Transverse colon (tissue), 4 donors: ENCODE results near the gene GAREM1. TPM values are rescaled to one million over a fixed set of nuclear protein-coding genes. Genes with fewer than 3 reads are reported as not detected.

ENCODE experiments used
- DNase-seq: peaks from one replicate; pipeline ENCODE4 v3.0.0-alpha.2; 2019
- H3K27ac ChIP-seq, 4 donors: fragments of 200-600 bp; sonication (generic); 2 replicates each; pipeline ENCODE4 v1.5.1; 2016 to 2018; ENCODE audit warnings: inconsistent platforms in 4 of 4
- H3K27me3 ChIP-seq: fragments of 200-600 bp; sonication (generic); 2 replicates; pipeline ENCODE4 v1.5.1; 2017; ENCODE audit warnings: inconsistent platforms
- H3K36me3 ChIP-seq, 4 donors: fragments of 200-600 bp; sonication (generic); 2 replicates each; pipeline ENCODE4 v1.5.1; 2017 to 2019; ENCODE audit warnings: inconsistent platforms in 4 of 4
- H3K4me1 ChIP-seq, 4 donors: fragments of 200-600 bp; sonication (generic); 2 replicates each; pipeline ENCODE4 v1.5.1; 2017 to 2020; ENCODE audit warnings: inconsistent platforms in 4 of 4
- H3K4me3 ChIP-seq, 4 donors: fragments of 200-600 bp; sonication (generic); 1 replicate in 1 of 4; 2 replicates in 3 of 4; pipeline versions ENCODE4 v1.5.1 to v1.6.1; 2017 to 2019; ENCODE audit warnings: inconsistent platforms in 4 of 4
- H3K9me3 ChIP-seq, 2 donors: fragments of 200-600 bp; sonication (generic); 2 replicates each; pipeline ENCODE4 v1.5.1; 2017 to 2019; ENCODE audit warnings: inconsistent platforms in 2 of 2
- CTCF ChIP-seq, 5 experiments: fragments of 200-600 bp in 3 of 5; fragments of 450-650 bp in 2 of 5; sonication (generic) in 3 of 5; IDR thresholded peaks; 1 replicate in 2 of 5; 2 replicates in 3 of 5; pipeline ENCODE4 v1.5.1; 2016 to 2017; ENCODE audit warnings: antibody characterized with exemption in 5 of 5, inconsistent platforms in 3 of 5, mild to moderate bottlenecking in 2 of 5, moderate library complexity in 1 of 5
- EP300 ChIP-seq: sonication (generic); formaldehyde crosslinking; IDR thresholded peaks from one replicate; pipeline ENCODE4 v1.6.1; 2017; ENCODE audit warnings: antibody characterized with exemption, low read depth
- POLR2A ChIP-seq: fragments of 450-650 bp; IDR thresholded peaks from one replicate; pipeline ENCODE4 v1.6.1; 2016; ENCODE audit warnings: antibody characterized with exemption, mild to moderate bottlenecking, moderate library complexity
- POLR2AphosphoS5 ChIP-seq, 3 donors: sonication (generic); formaldehyde crosslinking; IDR thresholded peaks; one replicate each; pipeline ENCODE4 v1.6.1; 2016; ENCODE audit warnings: antibody characterized with exemption in 3 of 3
- WGBS, 2 donors: methylation state at CpG; one replicate each; pipeline ENCODE4 v1.1.5; 2018; ENCODE audit warnings: low coverage in 1 of 2; 5-methylcytosine and 5-hydroxymethylcytosine counted together
- in situ Hi-C, 4 donors: fragments of 200-750 bp; cut with MboI; loops; one replicate each; pipeline versions ENCODE4 v1.15.0 to v1.15.1; 2017; ENCODE audit warnings: low sequenced_read_pairs in 3 of 4, low pct_ligation_motif_present in 1 of 4, low pct_unique_long_range_greater_than_20kb in 1 of 4
- intact Hi-C: fragments of 100-400 bp; cut with DNase I; formaldehyde crosslinking; loops from one replicate; pipeline ENCODE4 v1.15.1; 2023; ENCODE audit warnings: low total_unique reads
- total RNA-seq, 4 donors: library from RNA; depleted of rRNA; stranded (reverse); fragments of >200 nt; gene quantifications; one replicate each; pipeline ENCODE4 v1.1.0, GENCODE V29; 2016

The GAREM1 gene
- total RNA-seq, 4 donors from 2014 or later = 7.9 to 47.6 (median 25.9) TPM

GRCh38 chr18:32378705-32379104 is 92.0 kb downstream of the GAREM1 start:
- H3K9me3 ChIP-seq = no peaks in the 10 kb centered on the region
- WGBS, 2 donors = 40 to 60% methylated on average over 1 to 4 of the region's 4 CpGs
- H3K36me3 ChIP-seq = no peaks in the 10 kb centered on the region
- DNase-seq = no peak
- in situ Hi-C loops (no loop called here), intact Hi-C loops (no loop called here)
- peak overlapping the region; percentile 46 to 66 (median 60) for H3K27ac ChIP-seq
- peaks cover 5 to 44% (median 24%) of the 10 kb centered on the region in 4 donors for H3K4me1 ChIP-seq
- no peak overlapping the region for H3K4me3 ChIP-seq
- no peaks in the 10 kb centered on the region for H3K27me3 ChIP-seq
- TF ChIP-seq POLR2AphosphoS5 (IDR thresholded peaks at IDR 0.05) (no peak), CTCF (IDR thresholded peaks at IDR 0.05) (no peak), POLR2A (no peak), EP300 (no peak)

- in situ Hi-C loops (loop anchor here in 1 of 4 donors (25.0 kb wide), 1 partner anchor 88 kb away; the partner anchor contains the start of gene GAREM1), intact Hi-C loops (no loop called here)
- DNase-seq = peak; percentile 61
- no peaks in the 10 kb centered on the region for H3K9me3 ChIP-seq
- 15 to 35% methylated on average over 2 to 3 of the region's 3 CpGs for WGBS, 2 donors
- peaks cover 15 to 60% (median 37%) of the 10 kb centered on the region in 4 donors for H3K4me1 ChIP-seq
- no peaks in the 10 kb centered on the region for H3K27me3 ChIP-seq
- no peak overlapping the region for H3K4me3 ChIP-seq
- H3K27ac ChIP-seq = peak overlapping the region; percentile 84 to 85 (median 84)
- H3K36me3 ChIP-seq = no peaks in the 10 kb centered on the region
- TF ChIP-seq POLR2A = no peak
- TF ChIP-seq POLR2AphosphoS5 (IDR thresholded peaks at IDR 0.05) = peak in 2 of 3 donors; percentile 22 to 37
These were observed 96.7 kb downstream of the GAREM1 start for GRCh38 chr18:32373995-32374394.

- H3K4me1 ChIP-seq = peaks cover 15 to 62% (median 36%) of the 10 kb centered on the region in 4 donors
- intact Hi-C loops (no loop called here), in situ Hi-C loops (loop anchor here in 1 of 4 donors (25.0 kb wide), 1 partner anchor 89 kb away; the partner anchor contains the start of gene GAREM1)
- DNase-seq = no peak
- H3K9me3 ChIP-seq = no peaks in the 10 kb centered on the region
- peak overlapping the region; percentile 84 to 85 (median 84) for H3K27ac ChIP-seq
- WGBS, 2 donors = 86 to 93% methylated on average over 4 of the region's 4 CpGs
- TF ChIP-seq CTCF (IDR thresholded peaks at IDR 0.05) (no peak), POLR2AphosphoS5 (IDR thresholded peaks at IDR 0.05) (no peak), EP300 (no peak), POLR2A (no peak)
- H3K36me3 ChIP-seq = no peaks in the 10 kb centered on the region
- no peaks in the 10 kb centered on the region for H3K27me3 ChIP-seq
- H3K4me3 ChIP-seq = no peak overlapping the region
These were observed 97.2 kb downstream of the GAREM1 start for GRCh38 chr18:32373505-32373904.

- Histone ChIP-seq H3K27ac (peak overlapping the region; percentile 84 to 85 (median 84)), H3K4me1 (peaks cover 15 to 62% (median 34%) of the 10 kb centered on the region in 4 donors), H3K9me3 (no peaks in the 10 kb centered on the region), H3K36me3 (no peaks in the 10 kb centered on the region), H3K4me3 (no peak overlapping the region), H3K27me3 (no peaks in the 10 kb centered on the region)
- in situ Hi-C loops (loop anchor here in 1 of 4 donors (25.0 kb wide), 1 partner anchor 90 kb away; the partner anchor contains the start of gene GAREM1), intact Hi-C loops (no loop called here)
- DNase-seq = peak; percentile 74
- TF ChIP-seq POLR2AphosphoS5 (IDR thresholded peaks at IDR 0.05) = peak in 2 of 3 donors; percentile 80 to 91
- no peak for TF ChIP-seq POLR2A
- TF ChIP-seq EP300 = peak; percentile 73
- TF ChIP-seq CTCF (IDR thresholded peaks at IDR 0.05) = no peak
- WGBS, 2 donors = 42 to 44% methylated on average over 3 of the region's 3 CpGs
These were observed 98.2 kb downstream of the GAREM1 start for GRCh38 chr18:32372381-32373061.
